ENCODE data around the gene PABPN1L. TPM values are rescaled to one million over a fixed set of nuclear protein-coding genes. Genes with fewer than 3 reads are reported as not detected.

PABPN1L gene
- total and polyA plus RNA-seq, 2 experiments from 2014 or later: not detected

- Mint-ChIP-seq H3K27ac (no peak overlapping the region), H3K4me3 (peak overlapping the region; percentile 41; the same call in 1 of the 3 replicates), H3K9me3 (no peaks in the 10 kb centered on the region; the same call in 1 of the 3 replicates), H3K27me3 (ENCODE audit: insufficient read depth, low read depth, poor library complexity) (peaks cover 19% of the 10 kb centered on the region), H3K4me1 (no peaks in the 10 kb centered on the region; the same call in 2 of the 3 replicates), H3K36me3 (ENCODE audit: low read depth) (no peaks in the 10 kb centered on the region; the same call in 2 of the 3 replicates)
- Histone ChIP-seq H3K36me3 (ENCODE audit: insufficient read depth) (no peaks in the 10 kb centered on the region), H3K9me2 (ENCODE audit: insufficient read depth) (no peaks in the 10 kb centered on the region), H3K4me3 (no peak overlapping the region), H3K4me2 (no peak overlapping the region), H3K27ac (ENCODE audit: low read depth) (no peak overlapping the region), H3F3A (replicated peaks; ENCODE audit: low read depth) (no peaks in the 10 kb centered on the region), H3K27me3 (ENCODE audit: insufficient read depth) (no peaks in the 10 kb centered on the region), H3K79me2 (replicated peaks; ENCODE audit: insufficient read depth) (no peaks in the 10 kb centered on the region), H2AFZ (peak overlapping the region; percentile 66; the same call in 1 of the 2 replicates), H3K4me1 (ENCODE audit: insufficient read depth) (no peaks in the 10 kb centered on the region), H4K20me1 (replicated peaks; ENCODE audit: insufficient read depth) (no peaks in the 10 kb centered on the region)
- DNase-seq (ENCODE audit: low spot score) (peak; percentile 61), ATAC-seq (peak; percentile 77)
- TF ChIP-seq ZNF462 (CRISPR knock-in tag; IDR thresholded peaks at IDR 0.05): no peak
- no peak for TF ChIP-seq NANOG (IDR thresholded peaks at IDR 0.05; ENCODE audit: borderline replicate concordance)
- TF ChIP-seq JUNB (IDR thresholded peaks at IDR 0.05; ENCODE audit: unreplicated experiment): no peak
- no peak for TF ChIP-seq CTCF (conservative IDR thresholded peaks at IDR 0.05; ENCODE audit: low read depth in 2 of 2)
- TF ChIP-seq ETS1 (IDR thresholded peaks at IDR 0.05): no peak
- TF ChIP-seq STAT1 (IDR thresholded peaks at IDR 0.05; ENCODE audit: unreplicated experiment): no peak
- no peak for TF ChIP-seq EZH2phosphoT487 (IDR thresholded peaks at IDR 0.05; ENCODE audit: unreplicated experiment)
- no peak for TF ChIP-seq ZNF331 (CRISPR knock-in tag; IDR thresholded peaks at IDR 0.05; ENCODE audit: low read depth)
- TF ChIP-seq ZNF114 (CRISPR knock-in tag; IDR thresholded peaks at IDR 0.05): no peak
- no peak for TF ChIP-seq POLR2AphosphoS5 (IDR thresholded peaks at IDR 0.05; ENCODE audit: low read depth)
- TF ChIP-seq REST (IDR thresholded peaks at IDR 0.05; ENCODE audit: unreplicated experiment): no peak
These were observed 14.7 kb upstream of the PABPN1L start for GRCh38 chr16:88881007-88881615.

Data from GM23338 (cell line).